GM21515 (cell line): ENCODE data around the gene GRSF1.
"Not testable (repeated sequence)": the region's sequence is repeated elsewhere in the genome, so short reads cannot be mapped to it uniquely, and the experiment has no call there.

Experiments used
- ATAC-seq: cut with Tn5 transposase; IDR thresholded peaks from one replicate; pipeline ENCODE4 v1.9.1; 2021; ENCODE audit not compliant: unreplicated experiment

Gene GRSF1

GRCh38 chr4:70836081-70836480, 3.6 kb downstream of the GRSF1 start:
- no peak for ATAC-seq

DNA sequence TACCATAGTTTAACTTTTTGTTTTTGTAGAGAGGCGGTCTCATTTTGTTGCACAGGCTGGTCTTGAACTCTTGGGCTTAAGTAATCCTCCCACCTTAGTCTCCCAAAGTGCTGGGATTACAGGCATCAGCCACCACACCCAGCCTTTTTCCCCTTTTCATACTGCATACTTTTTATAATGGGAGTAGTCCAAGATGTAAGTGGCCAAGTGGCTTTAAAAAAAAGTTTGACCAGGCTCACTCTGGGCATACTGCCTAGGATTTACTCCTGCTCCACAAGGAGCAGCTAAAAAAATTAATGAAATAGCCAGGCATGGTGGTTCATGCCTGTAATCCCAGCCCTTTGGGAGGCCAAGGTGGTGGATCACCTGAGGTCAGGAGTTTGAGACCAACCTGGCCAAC, 6.0 kb downstream of the GRSF1 start:
- no peak for ATAC-seq

DNA sequence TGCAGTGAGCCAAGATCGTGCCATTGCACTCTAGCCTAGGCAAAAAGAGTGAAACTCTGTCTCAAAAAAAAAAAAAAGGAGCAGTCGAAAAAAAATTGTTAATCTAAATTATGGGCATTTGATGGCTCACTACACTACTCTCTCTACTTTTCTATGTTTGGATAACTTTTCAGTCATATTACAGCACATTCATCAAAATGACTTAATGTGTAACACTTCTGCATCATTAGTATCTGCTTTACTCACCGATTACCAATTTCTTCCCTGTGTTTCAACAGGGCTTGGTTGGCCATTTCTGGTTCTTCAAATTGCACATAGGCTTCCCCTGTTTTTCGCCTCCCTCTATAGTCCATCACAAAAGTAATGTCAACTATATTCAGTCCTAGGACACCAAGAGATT, 8.4 kb downstream of the GRSF1 start:
- ATAC-seq = no peak

DNA sequence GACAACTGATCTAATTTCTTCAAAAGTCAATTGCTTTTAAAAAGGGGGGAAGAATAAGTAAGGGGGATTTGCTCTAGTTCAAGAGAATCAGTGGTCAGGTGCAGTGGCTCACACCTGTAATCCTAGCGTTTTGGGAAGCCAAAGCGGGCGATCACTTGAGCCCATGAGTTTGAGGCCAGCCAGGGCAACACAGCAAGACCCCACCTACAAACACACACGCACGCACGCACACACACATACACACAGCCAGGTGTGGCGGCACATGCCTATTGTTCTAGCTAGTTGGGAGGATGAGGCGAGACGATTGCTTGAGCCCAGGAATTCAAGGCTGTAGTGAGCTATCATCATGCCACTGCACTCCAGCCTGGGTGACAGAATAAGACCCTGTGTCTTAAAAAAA, 9.6 kb downstream of the GRSF1 start:
- ATAC-seq = no peak

DNA sequence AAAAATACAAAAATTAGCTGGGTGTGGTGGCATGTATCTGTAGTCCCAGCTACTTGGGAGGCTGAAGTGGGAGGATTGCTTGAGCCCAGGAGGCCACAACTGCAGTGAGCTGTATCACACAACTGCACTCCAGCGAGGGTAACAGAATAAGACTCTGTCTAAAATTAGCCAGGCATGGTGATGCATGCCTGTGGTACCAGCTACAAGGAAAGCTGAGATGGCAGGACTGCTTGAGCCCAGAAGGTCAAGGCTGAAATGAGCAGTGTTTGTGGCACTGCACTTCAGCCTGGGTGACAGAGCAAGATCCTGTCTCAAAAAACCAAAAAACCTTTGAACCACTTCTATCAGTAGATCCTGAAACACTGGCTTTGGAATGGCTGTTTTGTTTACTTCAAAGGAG, 10.2 kb downstream of the GRSF1 start:
- ATAC-seq = no peak

- no peak for ATAC-seq
These were observed 10.7 kb downstream of the GRSF1 start for GRCh38 chr4:70829015-70829414.

DNA sequence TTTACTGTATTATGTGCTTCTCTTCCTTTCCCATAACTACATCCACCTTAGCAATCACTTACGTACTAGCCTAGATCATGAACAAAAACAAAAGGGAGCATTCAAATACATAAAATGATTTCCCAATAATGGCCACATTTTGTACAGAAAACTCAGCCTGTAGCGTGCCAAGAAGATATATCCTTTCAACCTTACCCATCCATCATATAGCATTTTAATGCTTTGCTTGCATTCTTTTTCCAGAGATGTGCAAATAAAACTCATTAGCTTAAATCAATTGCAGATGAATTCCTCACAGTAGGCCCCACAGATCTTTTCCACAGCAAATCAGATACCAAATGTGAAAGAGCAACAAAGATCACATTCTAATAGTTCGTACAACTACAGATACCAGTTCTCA, 20.8 kb downstream of the GRSF1 start:
- ATAC-seq = no peak

DNA sequence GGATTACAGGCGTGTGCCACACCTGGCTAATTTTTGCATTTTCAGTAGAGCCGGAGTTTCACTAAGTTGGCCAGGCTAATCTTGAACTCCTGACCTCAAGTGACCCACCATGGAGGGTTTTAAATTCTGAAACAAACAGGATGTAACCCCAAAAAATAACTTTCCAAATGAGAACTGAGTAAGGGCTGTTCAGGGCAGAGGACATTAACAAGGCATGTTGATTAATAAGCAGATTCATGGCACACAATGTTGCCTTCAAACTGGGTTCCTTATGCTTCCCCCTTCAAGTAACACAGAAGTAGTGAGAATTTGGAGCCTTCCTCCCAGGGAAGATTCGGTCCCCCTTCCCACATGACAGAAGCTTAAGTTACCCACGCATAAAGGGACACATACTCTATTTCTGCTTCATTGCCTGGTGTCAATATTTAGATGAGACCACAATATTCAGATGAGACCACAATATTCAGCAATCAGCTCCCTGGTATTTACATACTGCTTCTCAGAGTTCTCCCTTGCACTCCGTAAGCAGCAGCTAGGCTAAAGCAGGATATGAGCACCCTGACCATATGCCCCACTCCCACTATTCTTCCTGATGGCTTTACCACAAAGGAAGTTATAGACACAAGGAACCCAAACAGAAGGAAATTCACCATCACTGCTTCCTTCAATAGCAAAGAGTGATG, 21.4 kb downstream of the GRSF1 start:
- peak; percentile 50 for ATAC-seq

- no peak for ATAC-seq
These were observed 22.8 kb downstream of the GRSF1 start for GRCh38 chr4:70816894-70817293.

DNA sequence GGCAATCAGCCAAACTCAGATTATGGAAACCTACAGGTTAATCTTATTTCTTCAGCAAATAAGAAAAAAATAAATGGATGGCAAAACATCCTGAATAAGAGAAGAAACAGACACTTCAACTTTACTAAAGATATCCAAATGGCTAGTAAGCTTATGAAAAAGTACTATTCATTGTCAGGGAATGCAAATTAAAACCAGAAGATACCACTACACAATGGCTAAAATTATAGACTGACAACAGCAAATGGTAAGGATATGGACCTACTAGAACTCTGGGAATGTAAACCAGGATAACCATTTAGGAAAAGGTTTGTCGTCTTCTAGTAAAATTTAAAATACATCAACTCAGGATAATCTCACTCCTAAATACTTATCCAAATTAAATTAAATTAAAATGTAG, 24.3 kb downstream of the GRSF1 start:
- ATAC-seq = no peak

GRCh38 chr4:70808151-70808550, 31.5 kb downstream of the GRSF1 start:
- no peak for ATAC-seq

DNA sequence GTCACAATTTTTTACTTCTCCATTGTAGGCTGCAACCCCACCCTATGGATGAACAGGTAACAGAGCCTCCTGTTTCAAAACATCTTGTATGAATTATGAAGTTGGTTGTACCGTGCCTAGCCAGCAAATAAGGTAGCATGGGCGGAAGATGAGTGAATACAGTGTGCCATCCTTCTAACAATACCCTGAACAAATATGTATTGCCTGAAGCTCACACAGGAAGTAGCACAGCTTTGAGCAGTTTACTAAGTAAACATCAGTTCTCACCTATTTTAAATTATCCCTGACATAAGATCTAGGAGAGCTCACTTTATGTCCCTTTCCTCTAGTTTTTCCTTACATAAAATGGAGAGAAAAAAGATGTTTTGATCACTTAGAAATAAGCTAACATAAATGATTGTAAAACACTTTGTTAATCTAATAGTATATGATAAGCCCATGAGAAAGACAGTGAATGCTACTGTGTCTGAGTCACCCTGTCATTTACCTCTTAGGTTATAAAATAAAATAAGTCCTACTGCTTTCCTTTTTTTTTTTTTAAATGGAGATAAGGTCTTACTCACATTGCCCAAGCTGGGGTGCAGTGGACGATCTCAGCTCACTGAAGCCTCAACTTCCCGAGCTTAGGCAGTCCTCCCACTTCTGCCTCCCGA, 36.6 kb downstream of the GRSF1 start:
- no peak for ATAC-seq

- peak; percentile 69 for ATAC-seq
These were observed 38.4 kb downstream of the GRSF1 start for GRCh38 chr4:70801265-70801809.

DNA sequence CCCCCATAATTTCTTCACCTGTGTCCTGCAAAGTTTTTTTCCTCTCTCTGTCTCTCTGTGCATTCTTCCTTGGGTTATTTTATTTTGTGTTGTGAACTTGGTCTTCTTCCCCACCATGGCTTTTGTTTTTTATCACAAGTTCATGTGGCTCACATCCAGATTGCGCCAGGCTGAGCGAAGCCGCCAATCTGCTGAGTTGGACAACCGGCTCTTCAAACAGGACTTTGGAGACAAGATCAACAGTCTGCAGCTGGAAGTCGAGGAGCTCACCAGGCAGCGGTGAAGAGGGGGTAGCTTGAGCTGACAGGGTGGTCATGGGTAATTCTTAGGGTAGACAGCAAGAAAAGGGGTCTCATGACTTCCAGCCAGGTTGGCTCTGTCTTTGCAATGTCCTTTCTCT, 46.1 kb downstream of the GRSF1 start:
- no peak for ATAC-seq

- ATAC-seq = no peak
These were observed 51.0 kb downstream of the GRSF1 start for GRCh38 chr4:70788733-70789132.

DNA sequence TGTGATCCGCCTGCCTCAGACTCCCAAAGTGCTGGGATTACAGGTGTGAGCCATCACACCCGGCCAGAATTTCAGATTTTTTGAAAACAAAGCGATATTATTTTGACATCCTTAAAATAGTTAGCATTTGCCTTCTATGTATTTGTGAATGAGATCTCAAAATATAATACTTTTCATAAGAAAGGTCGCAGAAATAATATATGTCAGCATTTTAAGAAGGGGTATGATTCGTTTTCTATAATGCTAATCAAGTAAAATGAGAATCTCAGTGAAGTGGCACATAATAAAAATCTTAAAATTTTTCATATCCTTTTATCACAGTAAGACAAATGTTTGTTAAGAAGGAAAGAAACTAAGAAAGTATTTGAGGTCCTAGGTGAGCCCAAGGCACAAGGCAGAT, 52.2 kb downstream of the GRSF1 start:
- ATAC-seq = no peak

GRCh38 chr4:70783096-70783495, 56.6 kb downstream of the GRSF1 start:
- ATAC-seq = no peak

GRCh38 chr4:70778888-70779422, 60.7 kb downstream of the GRSF1 start:
- no peak for ATAC-seq

DNA sequence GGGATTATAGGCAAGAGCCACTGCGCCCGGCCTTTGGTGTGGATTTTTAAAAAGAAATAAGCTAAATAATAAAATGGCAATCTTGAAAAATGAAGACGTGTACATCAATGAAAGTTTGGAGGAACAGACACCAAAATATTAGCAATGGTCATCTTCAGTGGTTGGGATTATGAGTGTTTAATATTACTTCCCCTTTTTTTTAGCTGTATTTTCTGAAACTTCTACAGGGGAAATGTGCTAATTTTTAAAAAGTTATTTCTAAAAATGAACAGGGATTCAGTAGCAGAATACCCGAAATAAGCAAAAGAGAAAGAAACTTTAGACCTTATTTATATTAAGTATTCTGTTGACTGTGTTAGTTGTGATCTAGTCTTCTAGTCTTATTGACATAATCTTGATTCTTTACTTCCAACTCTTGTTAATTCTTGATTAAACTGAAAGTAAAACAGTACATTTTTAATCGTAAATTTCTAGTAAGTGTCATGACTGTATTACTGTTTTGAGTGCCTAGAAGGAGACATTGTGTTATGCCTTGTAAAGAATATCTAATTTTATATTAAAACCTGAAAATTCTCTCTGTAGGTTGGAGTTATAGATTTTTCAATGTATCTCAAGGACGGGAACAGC, 66.6 kb downstream of the GRSF1 start:
- ATAC-seq = peak; percentile 71

GRCh38 chr4:70769396-70769795, 70.3 kb downstream of the GRSF1 start:
- ATAC-seq = not testable (repeated sequence)

- no peak for ATAC-seq
These were observed 71.3 kb downstream of the GRSF1 start for GRCh38 chr4:70768301-70768948.
